HepG2 (cell line): Measurements from ENCODE around the gene MSH4. TPM values are rescaled to one million over a fixed set of nuclear protein-coding genes. Genes with fewer than 3 reads are reported as not detected.
A peak's percentile ranks its signal among the peaks of the same experiment; 100 is the strongest.
"Not testable (repeated sequence)": the region's sequence is repeated elsewhere in the genome, so short reads cannot be mapped to it uniquely, and the experiment has no call there.

Experiments
- ATAC-seq: fragments of 200-7000 bp; cut with Tn5 transposase; 3 replicates; pipeline ENCODE4 v1.9.1; 2020; ENCODE audit warnings: mild to moderate bottlenecking, moderate library complexity
- BruUV-seq: library from RNA; stranded (reverse); fragments of 400-500 nt; replicated peaks from 2 replicates; lab custom pipeline; 2021; lab: Mats Ljungman, UMichigan
- CTCF ChIA-PET: fragments of 300-600 bp; formaldehyde crosslinking; extraction: SDS; loops from one replicate; lab custom pipeline; 2021; ENCODE audit warnings: low total read pairs, inconsistent platforms, low intra/inter-chr PET ratio; lab: Yijun Ruan, JAX
- POLR2A ChIA-PET: fragments of 350-600 bp; sonication (Branson Sonifier 250); formaldehyde crosslinking; loops from one replicate; lab custom pipeline; 2020; ENCODE audit warnings: antibody characterized with exemption, inconsistent platforms; lab: Yijun Ruan, JAX
- DNase-seq: peaks from one replicate; pipeline ENCODE4 v3.0.0-alpha.2; 2015; ENCODE audit warnings: low spot score
- FAIRE-seq: peaks from 3 replicates; lab custom pipeline; 2011; peaks lifted over from hg19 to GRCh38; lab: Jason Lieb, UNC
- H2AFZ ChIP-seq: one replicate; pipeline ENCODE4 v1.6.1; 2011; ENCODE audit warnings: low read length, inconsistent platforms
- H3K27ac ChIP-seq: fragments of 300-600 bp; 3 replicates; pipeline ENCODE4 v1.8.0; 2011; ENCODE audit warnings: mixed run types, mild to moderate bottlenecking, mixed read lengths, low read length, inconsistent platforms; ENCODE audit not compliant: insufficient read depth; ENCODE audit errors: extremely low read length
- H3K27me3 ChIP-seq, 2 experiments: fragments of 200-600 bp in 1 of 2; 2 replicates in 1 of 2; 3 replicates in 1 of 2; pipeline versions ENCODE4 v1.6.0 to v1.8.0; 2011; ENCODE audit warnings: low read length in 2 of 2, mild to moderate bottlenecking in 2 of 2, moderate library complexity in 2 of 2, inconsistent platforms in 1 of 2; ENCODE audit not compliant: insufficient read depth in 2 of 2, control insufficient read depth in 1 of 2
- H3K36me3 ChIP-seq, 2 experiments: fragments of 200-600 bp in 1 of 2; replicated peaks in 1 of 2; 2 replicates in 1 of 2; 3 replicates in 1 of 2; pipeline versions ENCODE4 v1.5.1 to v1.8.0; 2011; ENCODE audit warnings: low read length in 2 of 2, inconsistent platforms in 1 of 2; ENCODE audit not compliant: insufficient read depth in 2 of 2, control insufficient read depth in 1 of 2
- H3K4me1 ChIP-seq: 2 replicates; pipeline ENCODE4 v1.5.1; 2012; ENCODE audit warnings: low read length, inconsistent platforms; ENCODE audit not compliant: insufficient read depth
- H3K4me2 ChIP-seq: 2 replicates; pipeline ENCODE4 v1.6.0; 2011; ENCODE audit warnings: low read depth, low read length, inconsistent platforms
- H3K4me3 ChIP-seq, 3 experiments: fragments of 200-600 bp in 1 of 3; sonication (generic), shearing (Covaris generic) in 1 of 3; replicated peaks in 1 of 3; 2 replicates each; pipeline ENCODE4 v1.5.1; 2011 to 2016; ENCODE audit warnings: low read length in 3 of 3, inconsistent platforms in 2 of 3, low read depth in 2 of 3, mild to moderate bottlenecking in 2 of 3, control low read depth in 1 of 3, mixed read lengths in 1 of 3; ENCODE audit not compliant: insufficient read depth in 1 of 3
- H3K79me2 ChIP-seq: one replicate; pipeline ENCODE4 v1.6.1; 2011; ENCODE audit warnings: low read length, inconsistent platforms; ENCODE audit not compliant: insufficient read depth
- H3K9ac ChIP-seq: 2 replicates; pipeline ENCODE4 v1.6.0; 2011; ENCODE audit warnings: mild to moderate bottlenecking, low read depth, low read length, inconsistent platforms; ENCODE audit not compliant: insufficient read depth
- H3K9me3 ChIP-seq: 2 replicates; pipeline ENCODE4 v1.5.1; 2012; ENCODE audit warnings: mild to moderate bottlenecking, low read length
- H4K20me1 ChIP-seq: 2 replicates; pipeline ENCODE4 v1.6.0; 2011; ENCODE audit warnings: inconsistent platforms, mild to moderate bottlenecking, low read length, moderate library complexity; ENCODE audit not compliant: insufficient read depth
- DR1 ChIP-seq: sonication (generic); formaldehyde crosslinking; IDR thresholded peaks from 2 replicates; pipeline ENCODE4 v1.8.0; 2021; ENCODE audit warnings: mild to moderate bottlenecking, missing genetic modification reagents, inconsistent platforms
- FOXC1 ChIP-seq: sonication (generic); formaldehyde crosslinking; IDR thresholded peaks from 2 replicates; pipeline ENCODE4 v1.8.0; 2022; ENCODE audit warnings: mild to moderate bottlenecking, missing genetic modification reagents, borderline replicate concordance
- PAXIP1 ChIP-seq: sonication (generic); formaldehyde crosslinking; conservative IDR thresholded peaks from 2 replicates; pipeline ENCODE4 v1.4.0; 2020; ENCODE audit warnings: mild to moderate bottlenecking, missing genetic modification reagents, moderate library complexity
- RXRB ChIP-seq: IDR thresholded peaks from 2 replicates; pipeline ENCODE4 v1.6.1; 2016; ENCODE audit warnings: borderline replicate concordance, missing genetic modification reagents, missing compliant biosample characterization
- SOX13 ChIP-seq, 3 experiments: fragments of 450-650 bp in 1 of 3; sonication (generic) in 1 of 3; formaldehyde crosslinking in 1 of 3; IDR thresholded peaks in 2 of 3; conservative IDR thresholded peaks in 1 of 3; 2 replicates each; pipeline versions ENCODE4 v1.5.0 to v1.6.1; 2016 to 2020; ENCODE audit warnings: antibody characterized with exemption in 1 of 3, mild to moderate bottlenecking in 1 of 3, missing compliant biosample characterization in 1 of 3, missing genetic modification reagents in 1 of 3, moderate library complexity in 1 of 3
- TEAD3 ChIP-seq: optimal IDR thresholded peaks from 2 replicates; pipeline ENCODE3; 2016; ENCODE audit warnings: borderline replicate concordance
- ZNF274 ChIP-seq: sonication (generic); formaldehyde crosslinking; IDR thresholded peaks from 2 replicates; pipeline ENCODE4 v1.5.1; 2020; ENCODE audit warnings: mild to moderate bottlenecking, missing genetic modification reagents
- ZNF335 ChIP-seq: sonication (generic); formaldehyde crosslinking; IDR thresholded peaks from 2 replicates; pipeline ENCODE4 v1.4.0; 2020; ENCODE audit warnings: missing genetic modification reagents
- ZNF687 ChIP-seq: sonication (generic); formaldehyde crosslinking; IDR thresholded peaks from 2 replicates; pipeline ENCODE4 v1.5.1; 2020; ENCODE audit warnings: mild to moderate bottlenecking, missing genetic modification reagents, moderate library complexity
- WGBS: methylation state at CpG from one replicate; pipeline ENCODE4 v1.1.6; 2017; ENCODE audit warnings: low lambda C conversion rate; 5-methylcytosine and 5-hydroxymethylcytosine counted together
- in situ Hi-C: cut with HindIII; loops from 2 replicates; pipeline ENCODE4 v1.10.0; 2017; ENCODE audit warnings: low pct_unique_long_range_greater_than_20kb; ENCODE audit not compliant: extremely low pct_ligation_motif_present
- intact Hi-C: fragments of 100-400 bp; cut with micrococcal nuclease; formaldehyde crosslinking; loops from one replicate; pipeline ENCODE4 v1.10.0; 2022; ENCODE audit not compliant: unreplicated experiment
- polyA plus RNA-seq, 8 experiments: library from polyadenylated mRNA; depleted of rRNA in 3 of 8; stranded (reverse) in 7 of 8; unstranded in 1 of 8; fragments of >200 nt; fragmentation: Illumina TruSeq in 4 of 8; extraction: Trizol in 4 of 8; gene quantifications; 2 replicates each; pipeline versions ENCODE4 v1.2.1 to v1.2.3, GENCODE V29; 2011 to 2016; ENCODE audit warnings: low read depth in 4 of 8, missing spikeins in 1 of 8, mixed read lengths in 1 of 8; ENCODE audit not compliant: insufficient read depth in 1 of 8
- total RNA-seq, 5 experiments: library from RNA; depleted of rRNA; stranded (reverse); fragments of >200 nt; fragmentation: Illumina TruSeq; extraction: Trizol; gene quantifications; 2 replicates each; pipeline ENCODE4 v1.2.3, GENCODE V29; 2016; ENCODE audit warnings: low read depth in 1 of 5
- TF ChIP-seq, protein P1 (sequence below): IDR thresholded peaks from 2 replicates; pipeline ENCODE4 v1.4.0; 2020; ENCODE audit warnings: mild to moderate bottlenecking, missing genetic modification reagents

Gene MSH4
- total and polyA plus RNA-seq, 2 of the 13 experiments (the other 11 are each of a cell fraction or from before 2014, with no cell fraction given) = 0.01 to 0.09 TPM

GRCh38 chr1:75777812-75778211 is 18.9 kb upstream of the MSH4 start (continued):
- TF ChIP-seq ZNF687 = peak; percentile 42
- 0 out of 2 replicates have a peak, but pooled peaks have one; percentile 46 for TF ChIP-seq FOXC1
- TF ChIP-seq ZNF274 (CRISPR knock-in tag) = 0 out of 2 replicates have a peak, but pooled peaks have one; percentile 46
- 0 out of 2 replicates have a peak, but pooled peaks have one; percentile 40 for TF ChIP-seq DR1
- TF ChIP-seq, all 625 proteins: peak for 12; not testable (repeated sequence) for 613

DNA sequence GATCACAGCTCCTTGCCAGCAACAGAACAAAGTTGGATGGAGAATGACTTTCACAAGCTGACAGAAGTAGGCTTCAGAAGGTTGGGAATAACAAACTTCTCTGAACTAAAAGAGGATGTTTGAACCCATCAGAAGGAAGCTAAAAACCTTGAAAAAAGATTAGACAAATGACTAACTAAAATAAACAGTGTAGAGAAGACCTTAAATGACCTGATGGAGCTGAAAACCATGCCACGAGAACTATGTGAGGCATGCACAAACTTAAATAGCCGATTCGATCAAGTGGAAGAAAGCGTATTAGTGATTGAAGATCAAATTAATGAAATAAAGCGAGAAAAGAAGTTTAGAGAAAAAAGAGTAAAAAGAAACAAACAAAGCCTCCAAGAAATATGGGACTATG is 18.0 kb upstream of the MSH4 start:
- POLR2A ChIA-PET = interaction anchor here (1.0 to 2.5 kb wide), 4 partner anchors 8 to 53 kb away, joined by 4 to 19 read pairs (median 4); partner anchors contain the start of gene RABGGTB
- Histone ChIP-seq H3K4me1 (peaks cover 23% of the 10 kb centered on the region), H3K4me2 (peak overlapping the region; percentile 64; the same call in 1 of the 2 replicates)
- H3K79me2 ChIP-seq; H3K36me3 ChIP-seq; in situ Hi-C loops; intact Hi-C loops; H3K9me3 ChIP-seq; H3K27me3 ChIP-seq; H3K27ac ChIP-seq; CTCF ChIA-PET; H2AFZ ChIP-seq; H3K9ac ChIP-seq; DNase-seq; H4K20me1 ChIP-seq; ATAC-seq; H3K4me3 ChIP-seq; BruUV-seq; TF ChIP-seq SOX13 (IDR thresholded peaks at IDR 0.05): not testable (repeated sequence)
- 26% methylated on average over 5 of the region's 5 CpGs for WGBS
- peak; percentile 55 for FAIRE-seq
- TF ChIP-seq TEAD3 (peak; percentile 49), ZNF335 (CRISPR knock-in tag) (0 out of 2 replicates have a peak, but pooled peaks have one; percentile 30), SOX13 (CRISPR knock-in tag; conservative IDR thresholded peaks at IDR 0.05 in 1 of 2, IDR thresholded peaks at IDR 0.05 in 1 of 2) (peak in 1 of 2 experiments; percentile 5; a peak in 1 of 4 replicates), RXRB (CRISPR knock-in tag) (peak; percentile 94), PAXIP1 (CRISPR knock-in tag) (peak; percentile 35; the same call in 1 of the 2 replicates)
- TF ChIP-seq, protein P1, sequence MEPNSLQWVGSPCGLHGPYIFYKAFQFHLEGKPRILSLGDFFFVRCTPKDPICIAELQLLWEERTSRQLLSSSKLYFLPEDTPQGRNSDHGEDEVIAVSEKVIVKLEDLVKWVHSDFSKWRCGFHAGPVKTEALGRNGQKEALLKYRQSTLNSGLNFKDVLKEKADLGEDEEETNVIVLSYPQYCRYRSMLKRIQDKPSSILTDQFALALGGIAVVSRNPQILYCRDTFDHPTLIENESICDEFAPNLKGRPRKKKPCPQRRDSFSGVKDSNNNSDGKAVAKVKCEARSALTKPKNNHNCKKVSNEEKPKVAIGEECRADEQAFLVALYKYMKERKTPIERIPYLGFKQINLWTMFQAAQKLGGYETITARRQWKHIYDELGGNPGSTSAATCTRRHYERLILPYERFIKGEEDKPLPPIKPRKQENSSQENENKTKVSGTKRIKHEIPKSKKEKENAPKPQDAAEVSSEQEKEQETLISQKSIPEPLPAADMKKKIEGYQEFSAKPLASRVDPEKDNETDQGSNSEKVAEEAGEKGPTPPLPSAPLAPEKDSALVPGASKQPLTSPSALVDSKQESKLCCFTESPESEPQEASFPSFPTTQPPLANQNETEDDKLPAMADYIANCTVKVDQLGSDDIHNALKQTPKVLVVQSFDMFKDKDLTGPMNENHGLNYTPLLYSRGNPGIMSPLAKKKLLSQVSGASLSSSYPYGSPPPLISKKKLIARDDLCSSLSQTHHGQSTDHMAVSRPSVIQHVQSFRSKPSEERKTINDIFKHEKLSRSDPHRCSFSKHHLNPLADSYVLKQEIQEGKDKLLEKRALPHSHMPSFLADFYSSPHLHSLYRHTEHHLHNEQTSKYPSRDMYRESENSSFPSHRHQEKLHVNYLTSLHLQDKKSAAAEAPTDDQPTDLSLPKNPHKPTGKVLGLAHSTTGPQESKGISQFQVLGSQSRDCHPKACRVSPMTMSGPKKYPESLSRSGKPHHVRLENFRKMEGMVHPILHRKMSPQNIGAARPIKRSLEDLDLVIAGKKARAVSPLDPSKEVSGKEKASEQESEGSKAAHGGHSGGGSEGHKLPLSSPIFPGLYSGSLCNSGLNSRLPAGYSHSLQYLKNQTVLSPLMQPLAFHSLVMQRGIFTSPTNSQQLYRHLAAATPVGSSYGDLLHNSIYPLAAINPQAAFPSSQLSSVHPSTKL (CRISPR knock-in tag) = peak; percentile 42; the same call in 1 of the 2 replicates
